K562 (cell line): ENCODE results near the gene LRRC4C. TPM values are rescaled to one million over a fixed set of nuclear protein-coding genes. Genes with fewer than 3 reads are reported as not detected.

Experiments
- ATAC-seq: fragments of 200-7000 bp; cut with Tn5 transposase; 3 replicates; pipeline ENCODE4 v1.9.1; 2020; ENCODE audit warnings: moderate library complexity
- BruUV-seq: library from RNA; stranded (reverse); fragments of 400-500 nt; replicated peaks from 2 replicates; lab custom pipeline; 2021; lab: Mats Ljungman, UMichigan
- CTCF ChIA-PET: fragments of 300-600 bp; formaldehyde crosslinking; extraction: SDS; loops from one replicate; lab custom pipeline; 2021; ENCODE audit warnings: low intra/inter-chr PET ratio; lab: Yijun Ruan, JAX
- POLR2A ChIA-PET: fragments of 300-600, 350-650 bp; sonication (Branson Sonifier 250); formaldehyde crosslinking; extraction: SDS; loops from one replicate; lab custom pipeline; 2021; ENCODE audit warnings: antibody characterized with exemption, inconsistent platforms; lab: Yijun Ruan, JAX
- DNase-seq, 4 experiments: peaks; one replicate each; pipeline versions ENCODE4 v3.0.0 to v3.0.0-alpha.2; 2011 to 2018; ENCODE audit warnings: low spot score in 3 of 4, mixed read lengths in 3 of 4; ENCODE audit errors: extremely low read depth in 1 of 4
- FAIRE-seq: peaks from 2 replicates; lab custom pipeline; 2011; peaks lifted over from hg19 to GRCh38; lab: Jason Lieb, UNC
- H2AFZ ChIP-seq: 2 replicates; pipeline ENCODE4 v1.6.0; 2011; ENCODE audit warnings: low read depth, low read length, control low read depth, inconsistent platforms
- H3K27ac ChIP-seq: fragments of 200-600 bp; 3 replicates; pipeline ENCODE4 v1.8.0; 2011; ENCODE audit warnings: low read depth, mild to moderate bottlenecking, control low read depth, inconsistent platforms, low read length, moderate library complexity, mixed read lengths; ENCODE audit errors: extremely low read depth
- H3K27me3 ChIP-seq, 2 experiments: fragments of 300-600 bp in 1 of 2; 2 replicates in 1 of 2; 3 replicates in 1 of 2; pipeline versions ENCODE4 v1.6.0 to v1.8.0; 2011; ENCODE audit warnings: inconsistent platforms in 2 of 2, low read length in 2 of 2, mild to moderate bottlenecking in 1 of 2, mixed read lengths in 1 of 2, moderate library complexity in 1 of 2; ENCODE audit not compliant: control insufficient read depth in 2 of 2, insufficient read depth in 2 of 2
- H3K36me3 ChIP-seq: fragments of 300-600 bp; 3 replicates; pipeline ENCODE4 v1.8.0; 2011; ENCODE audit warnings: mild to moderate bottlenecking, low read length, inconsistent platforms; ENCODE audit not compliant: control insufficient read depth, insufficient read depth
- H3K4me1 ChIP-seq, 2 experiments: fragments of 200-600 bp in 1 of 2; replicated peaks in 1 of 2; 2 replicates in 1 of 2; 3 replicates in 1 of 2; pipeline versions ENCODE4 v1.5.1 to v1.8.0; 2011; ENCODE audit warnings: inconsistent platforms in 2 of 2, low read length in 2 of 2, mild to moderate bottlenecking in 1 of 2, mixed read lengths in 1 of 2, moderate library complexity in 1 of 2; ENCODE audit not compliant: control insufficient read depth in 2 of 2, insufficient read depth in 2 of 2
- H3K4me2 ChIP-seq: 2 replicates; pipeline ENCODE4 v1.6.1; 2011; ENCODE audit warnings: low read length, control low read depth, inconsistent platforms, mixed read lengths; ENCODE audit not compliant: insufficient read depth
- H3K4me3 ChIP-seq: fragments of 200-600 bp; sonication (generic), shearing (Covaris generic); 2 replicates; pipeline ENCODE4 v1.5.1; 2016; ENCODE audit warnings: control low read depth, inconsistent platforms
- H3K79me2 ChIP-seq: fragments of 200-600 bp; 3 replicates; pipeline ENCODE4 v1.8.0; 2011; ENCODE audit warnings: low read length, inconsistent platforms; ENCODE audit not compliant: control insufficient read depth, insufficient read depth
- H3K9ac ChIP-seq, 2 experiments: 2 replicates each; pipeline versions ENCODE4 v1.6.0 to v1.6.1; 2011; ENCODE audit warnings: low read depth in 2 of 2, low read length in 2 of 2, control low read depth in 1 of 2, inconsistent platforms in 1 of 2, mild to moderate bottlenecking in 1 of 2, mixed read lengths in 1 of 2; ENCODE audit not compliant: insufficient read depth in 1 of 2
- H3K9me1 ChIP-seq: one replicate; pipeline ENCODE4 v1.6.0; 2011; ENCODE audit warnings: inconsistent platforms, mild to moderate bottlenecking, low read length, moderate library complexity; ENCODE audit not compliant: control insufficient read depth, insufficient read depth
- H3K9me3 ChIP-seq: replicated peaks from 2 replicates; pipeline ENCODE4 v1.5.1; 2011; ENCODE audit warnings: low read depth, low read length, inconsistent platforms; ENCODE audit not compliant: control insufficient read depth, insufficient read depth
- H4K20me1 ChIP-seq: replicated peaks from 2 replicates; pipeline ENCODE4 v1.6.1; 2011; ENCODE audit warnings: low read length, inconsistent platforms, mixed read lengths; ENCODE audit not compliant: control insufficient read depth, insufficient read depth
- ATF6 ChIP-seq: sonication (generic); formaldehyde crosslinking; IDR thresholded peaks from 2 replicates; pipeline ENCODE4 v1.4.0; 2020; ENCODE audit warnings: mild to moderate bottlenecking, missing genetic modification reagents
- CBFA2T2 ChIP-seq: fragments of 450-650 bp; conservative IDR thresholded peaks from 2 replicates; pipeline ENCODE4 v1.6.1; 2017; ENCODE audit warnings: mild to moderate bottlenecking
- CUX1 ChIP-seq: fragments of 200-800 bp; sonication (Bioruptor generic); IDR thresholded peaks from 2 replicates; pipeline ENCODE4 v1.6.1; 2016; ENCODE audit warnings: missing genetic modification characterization, missing compliant biosample characterization
- FOXO4 ChIP-seq: fragments of 450-650 bp; formaldehyde crosslinking; IDR thresholded peaks from 2 replicates; pipeline ENCODE4 v1.4.0; 2020; ENCODE audit warnings: mild to moderate bottlenecking, moderate library complexity
- FOXP4 ChIP-seq: sonication (generic); formaldehyde crosslinking; IDR thresholded peaks from 2 replicates; pipeline ENCODE4 v1.8.0; 2022; ENCODE audit warnings: mild to moderate bottlenecking, missing genetic modification reagents, borderline replicate concordance
- GTF2E2 ChIP-seq: fragments of 200-800 bp; sonication (Bioruptor generic); IDR thresholded peaks from 2 replicates; pipeline ENCODE4 v1.6.1; 2016; ENCODE audit warnings: missing genetic modification characterization, missing compliant biosample characterization
- MTA2 ChIP-seq: fragments of 450-650 bp; IDR thresholded peaks from 2 replicates; pipeline ENCODE4 v1.6.1; 2016; ENCODE audit warnings: low read depth
- MYC ChIP-seq, 2 experiments: fragments of 250-450 bp in 1 of 2; sonication (Bioruptor Pico) in 1 of 2; IDR thresholded peaks; 2 replicates each; pipeline versions ENCODE4 v1.5.1 to v1.6.1; 2012 to 2021; ENCODE audit warnings: low read depth in 2 of 2, borderline replicate concordance in 1 of 2, improper control_type of control experiment in 1 of 2, low read length in 1 of 2, mild to moderate bottlenecking in 1 of 2, moderate library complexity in 1 of 2
- RBM34 ChIP-seq: fragments of 200-400 bp; formaldehyde crosslinking; IDR thresholded peaks from 2 replicates; pipeline ENCODE4 v1.6.1; 2018; ENCODE audit warnings: low read length, borderline replicate concordance; ENCODE audit not compliant: insufficient read depth
- SP2 ChIP-seq: IDR thresholded peaks from 2 replicates; pipeline ENCODE4 v1.6.1; 2011; ENCODE audit warnings: mild to moderate bottlenecking, low read depth, low read length, moderate library complexity; ENCODE audit not compliant: poor library complexity, severe bottlenecking; ENCODE audit errors: extremely low read depth
- WGBS: fragments of 100-300 bp; shearing (Covaris generic); methylation state at CpG from one replicate; pipeline ENCODE4 v1.1.6; 2016; ENCODE audit warnings: low coverage, mixed read lengths; ENCODE audit not compliant: insufficient coverage; ENCODE audit errors: missing lambda C conversion rate; 5-methylcytosine and 5-hydroxymethylcytosine counted together
- in situ Hi-C: fragments of 300-500 bp; cut with MboI; formaldehyde crosslinking; loops from 4 replicates; pipeline ENCODE4 v1.15.0; 2018; ENCODE audit warnings: inconsistent platforms, mixed read lengths
- intact Hi-C: fragments of 100-400 bp; cut with micrococcal nuclease; formaldehyde crosslinking; loops from 2 replicates; pipeline ENCODE4 v1.14.2; 2022
- polyA plus RNA-seq, 8 experiments: library from polyadenylated mRNA; depleted of rRNA in 4 of 8; stranded (reverse) in 5 of 8; unstranded in 3 of 8; fragments of >200 nt; fragmentation: Nextera tagmentation in 2 of 8; fragmentation: Illumina TruSeq in 1 of 8; extraction: Ambion mirVana in 2 of 8; extraction: Trizol in 1 of 8; gene quantifications; 2 replicates each; pipeline versions ENCODE4 v1.2.1 to v1.2.3, GENCODE V29; 2011 to 2014; ENCODE audit warnings: inconsistent platforms in 1 of 8, missing spikeins in 1 of 8
- total RNA-seq, 7 experiments: library from RNA; depleted of rRNA in 6 of 7; stranded (reverse); fragments of >200 nt in 6 of 7; fragmentation: Illumina TruSeq in 2 of 7; extraction: Trizol in 2 of 7; gene quantifications; 2 replicates each; pipeline versions ENCODE4 v1.2.1 to v1.2.3, GENCODE V29; 2011 to 2021; ENCODE audit warnings: low replicate concordance in 1 of 7

Gene LRRC4C
- total and polyA plus RNA-seq, 9 of the 15 experiments (the other 6 are each of a cell fraction or from before 2014, with no cell fraction given), result not detected

- no TSS peak for BruUV-seq
- H3K9me1 ChIP-seq, result no peaks in the 10 kb centered on the region
- H3K4me2 ChIP-seq, result no peak overlapping the region
- no peak overlapping the region for H3K4me3 ChIP-seq
- no peaks in the 10 kb centered on the region for H4K20me1 ChIP-seq
- no peak overlapping the region for H2AFZ ChIP-seq
- no peaks in the 10 kb centered on the region for H3K79me2 ChIP-seq
- intact Hi-C loops (no loop called here), in situ Hi-C loops (no loop called here)
- CTCF ChIA-PET, result no interaction called here
- no peaks in the 10 kb centered on the region for H3K27me3 ChIP-seq
- ATAC-seq (no peak), DNase-seq (no peak), FAIRE-seq (no peak)
- no peaks in the 10 kb centered on the region for H3K4me1 ChIP-seq
- H3K27ac ChIP-seq, result no peak overlapping the region
- POLR2A ChIA-PET, result no interaction called here
- no peaks in the 10 kb centered on the region for H3K9me3 ChIP-seq
- no peak overlapping the region for H3K9ac ChIP-seq
- H3K36me3 ChIP-seq, result no peaks in the 10 kb centered on the region
- 4% methylated on average over 2 of the region's 2 CpGs for WGBS
- TF ChIP-seq FOXP4 (CRISPR knock-in tag) (no peak), GTF2E2 (no peak), RBM34 (no peak), ATF6 (no peak), CBFA2T2 (no peak), CUX1 (no peak), FOXO4 (no peak), MTA2 (no peak), MYC (IDR thresholded peaks at IDR 0.05; ENCODE audit: low read depth, low read length) (no peak), MYC (CRISPR knock-in tag; IDR thresholded peaks at IDR 0.05; ENCODE audit: borderline replicate concordance, low read depth) (no peak), SP2 (no peak)
Measured at GRCh38 chr11:40647295-40647694, 812.2 kb downstream of the LRRC4C start.
